Lower leg skin (tissue), 3 donors: ENCODE measurements around the gene ENTPD1.

ENCODE experiments used
- POLR2A ChIP-seq, 2 donors: fragments of 450-650 bp; IDR thresholded peaks; one replicate each; pipeline ENCODE4 v1.6.1; 2016 to 2017; ENCODE audit warnings: antibody characterized with exemption in 2 of 2, mild to moderate bottlenecking in 1 of 2, moderate library complexity in 1 of 2
- TF ChIP-seq, protein P1 (sequence below), 3 donors: fragments of 450-650 bp; IDR thresholded peaks; one replicate each; pipeline ENCODE4 v1.5.1; 2016; ENCODE audit warnings: antibody characterized with exemption in 3 of 3, mild to moderate bottlenecking in 3 of 3, moderate library complexity in 2 of 3

DNA sequence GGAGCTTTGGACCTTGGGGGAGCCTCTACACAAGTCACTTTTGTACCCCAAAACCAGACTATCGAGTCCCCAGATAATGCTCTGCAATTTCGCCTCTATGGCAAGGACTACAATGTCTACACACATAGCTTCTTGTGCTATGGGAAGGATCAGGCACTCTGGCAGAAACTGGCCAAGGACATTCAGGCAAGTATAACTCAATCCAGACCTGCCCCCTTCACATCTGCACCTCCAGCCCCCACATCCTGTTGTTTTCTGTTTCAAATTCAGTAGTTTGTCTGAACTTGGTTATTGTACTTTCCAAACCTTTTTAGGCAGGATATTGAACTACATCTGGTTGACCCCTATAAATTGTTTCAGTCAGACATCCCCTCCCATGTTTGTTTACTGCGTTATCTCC lies 89.4 kb downstream of the ENTPD1 start:
- no peak for TF ChIP-seq POLR2A (IDR thresholded peaks at IDR 0.05)
- TF ChIP-seq, protein P1, sequence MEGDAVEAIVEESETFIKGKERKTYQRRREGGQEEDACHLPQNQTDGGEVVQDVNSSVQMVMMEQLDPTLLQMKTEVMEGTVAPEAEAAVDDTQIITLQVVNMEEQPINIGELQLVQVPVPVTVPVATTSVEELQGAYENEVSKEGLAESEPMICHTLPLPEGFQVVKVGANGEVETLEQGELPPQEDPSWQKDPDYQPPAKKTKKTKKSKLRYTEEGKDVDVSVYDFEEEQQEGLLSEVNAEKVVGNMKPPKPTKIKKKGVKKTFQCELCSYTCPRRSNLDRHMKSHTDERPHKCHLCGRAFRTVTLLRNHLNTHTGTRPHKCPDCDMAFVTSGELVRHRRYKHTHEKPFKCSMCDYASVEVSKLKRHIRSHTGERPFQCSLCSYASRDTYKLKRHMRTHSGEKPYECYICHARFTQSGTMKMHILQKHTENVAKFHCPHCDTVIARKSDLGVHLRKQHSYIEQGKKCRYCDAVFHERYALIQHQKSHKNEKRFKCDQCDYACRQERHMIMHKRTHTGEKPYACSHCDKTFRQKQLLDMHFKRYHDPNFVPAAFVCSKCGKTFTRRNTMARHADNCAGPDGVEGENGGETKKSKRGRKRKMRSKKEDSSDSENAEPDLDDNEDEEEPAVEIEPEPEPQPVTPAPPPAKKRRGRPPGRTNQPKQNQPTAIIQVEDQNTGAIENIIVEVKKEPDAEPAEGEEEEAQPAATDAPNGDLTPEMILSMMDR (IDR thresholded peaks at IDR 0.05), result no peak
